ENCODE measurements around the gene LYSET. TPM values are rescaled to one million over a fixed set of nuclear protein-coding genes. Genes with fewer than 3 reads are reported as not detected.

LYSET gene
- total and polyA plus RNA-seq, 10 of the 15 experiments (the other 5 are each of a cell fraction or from before 2014, with no cell fraction given) = 11.9 to 34.5 (median 21.2) TPM

GRCh38 chr14:93163564-93163963 lies 21.6 kb upstream of the LYSET start (continued):
- TF ChIP-seq, protein P1, sequence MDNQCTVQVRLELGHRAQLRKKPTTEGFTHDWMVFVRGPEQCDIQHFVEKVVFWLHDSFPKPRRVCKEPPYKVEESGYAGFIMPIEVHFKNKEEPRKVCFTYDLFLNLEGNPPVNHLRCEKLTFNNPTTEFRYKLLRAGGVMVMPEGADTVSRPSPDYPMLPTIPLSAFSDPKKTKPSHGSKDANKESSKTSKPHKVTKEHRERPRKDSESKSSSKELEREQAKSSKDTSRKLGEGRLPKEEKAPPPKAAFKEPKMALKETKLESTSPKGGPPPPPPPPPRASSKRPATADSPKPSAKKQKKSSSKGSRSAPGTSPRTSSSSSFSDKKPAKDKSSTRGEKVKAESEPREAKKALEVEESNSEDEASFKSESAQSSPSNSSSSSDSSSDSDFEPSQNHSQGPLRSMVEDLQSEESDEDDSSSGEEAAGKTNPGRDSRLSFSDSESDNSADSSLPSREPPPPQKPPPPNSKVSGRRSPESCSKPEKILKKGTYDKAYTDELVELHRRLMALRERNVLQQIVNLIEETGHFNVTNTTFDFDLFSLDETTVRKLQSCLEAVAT (IDR thresholded peaks at IDR 0.05) = peak; percentile 76
- 0 out of 2 replicates have a peak, but pooled peaks have one; percentile 3 for TF ChIP-seq SMC3 (IDR thresholded peaks at IDR 0.05; ENCODE audit: borderline replicate concordance, low read length)
- no peak for TF ChIP-seq ZBED1 (IDR thresholded peaks at IDR 0.05; ENCODE audit: borderline replicate concordance)
- TF ChIP-seq TBL1XR1 (IDR thresholded peaks at IDR 0.05; ENCODE audit: low read depth, low read length) = no peak
- peak; percentile 82 for TF ChIP-seq RUNX3 (IDR thresholded peaks at IDR 0.05; ENCODE audit: low read length)
- TF ChIP-seq ATF7 (IDR thresholded peaks at IDR 0.05; ENCODE audit: low read depth) = peak; percentile 47; the same call in 1 of the 2 replicates
- no peak for TF ChIP-seq SIX5 (IDR thresholded peaks at IDR 0.05; ENCODE audit: low read depth, low read length, severe bottlenecking)
- 0 out of 2 replicates have a peak, but pooled peaks have one; percentile 40 for TF ChIP-seq DPF2 (IDR thresholded peaks at IDR 0.05)
- no peak for TF ChIP-seq NFIC (IDR thresholded peaks at IDR 0.05; ENCODE audit: low read depth, low read length)
- TF ChIP-seq KAT2A (conservative IDR thresholded peaks at IDR 0.05; ENCODE audit: control insufficient read depth, low read depth, low read length) = no peak
- TF ChIP-seq CBFB (IDR thresholded peaks at IDR 0.05; ENCODE audit: low read depth) = no peak
- TF ChIP-seq POLR2AphosphoS2 (IDR thresholded peaks at IDR 0.05; ENCODE audit: low read depth, low read length) = no peak
- peak; percentile 94 for TF ChIP-seq ZNF217 (IDR thresholded peaks at IDR 0.05)
- TF ChIP-seq SMAD1 (IDR thresholded peaks at IDR 0.05; ENCODE audit: low read depth, partially characterized antibody) = no peak
- TF ChIP-seq FOXK2 (IDR thresholded peaks at IDR 0.05) = no peak
- no peak for TF ChIP-seq RBBP5 (conservative IDR thresholded peaks at IDR 0.05)
- TF ChIP-seq IKZF1 (conservative IDR thresholded peaks at IDR 0.05) = peak; percentile 51
- 0 out of 2 replicates have a peak, but pooled peaks have one; percentile 52 for TF ChIP-seq RELB (IDR thresholded peaks at IDR 0.05; ENCODE audit: low read depth)
- peak; percentile 36 for TF ChIP-seq KLF5 (IDR thresholded peaks at IDR 0.05; ENCODE audit: partially characterized antibody)
- peak; percentile 40; the same call in 1 of the 2 replicates for TF ChIP-seq ZNF207 (IDR thresholded peaks at IDR 0.05; ENCODE audit: borderline replicate concordance)
- TF ChIP-seq MEF2A (IDR thresholded peaks at IDR 0.05; ENCODE audit: insufficient read depth, low read depth, low read length) = no peak
- no peak for TF ChIP-seq SRF (IDR thresholded peaks at IDR 0.05; ENCODE audit: low read depth in 2 of 2, low read length in 2 of 2)
- no peak for TF ChIP-seq NBN (IDR thresholded peaks at IDR 0.05)
- TF ChIP-seq HDGF (IDR thresholded peaks at IDR 0.05) = no peak
- TF ChIP-seq IKZF2 (IDR thresholded peaks at IDR 0.05) = peak; percentile 58 to 59; a peak in 3 of 4 replicates
- TF ChIP-seq BCL3 (IDR thresholded peaks at IDR 0.05; ENCODE audit: borderline replicate concordance, insufficient read depth, low read depth, low read length, poor library complexity, severe bottlenecking) = no peak
- no peak for TF ChIP-seq ZNF24 (IDR thresholded peaks at IDR 0.05)
- TF ChIP-seq, protein P2, sequence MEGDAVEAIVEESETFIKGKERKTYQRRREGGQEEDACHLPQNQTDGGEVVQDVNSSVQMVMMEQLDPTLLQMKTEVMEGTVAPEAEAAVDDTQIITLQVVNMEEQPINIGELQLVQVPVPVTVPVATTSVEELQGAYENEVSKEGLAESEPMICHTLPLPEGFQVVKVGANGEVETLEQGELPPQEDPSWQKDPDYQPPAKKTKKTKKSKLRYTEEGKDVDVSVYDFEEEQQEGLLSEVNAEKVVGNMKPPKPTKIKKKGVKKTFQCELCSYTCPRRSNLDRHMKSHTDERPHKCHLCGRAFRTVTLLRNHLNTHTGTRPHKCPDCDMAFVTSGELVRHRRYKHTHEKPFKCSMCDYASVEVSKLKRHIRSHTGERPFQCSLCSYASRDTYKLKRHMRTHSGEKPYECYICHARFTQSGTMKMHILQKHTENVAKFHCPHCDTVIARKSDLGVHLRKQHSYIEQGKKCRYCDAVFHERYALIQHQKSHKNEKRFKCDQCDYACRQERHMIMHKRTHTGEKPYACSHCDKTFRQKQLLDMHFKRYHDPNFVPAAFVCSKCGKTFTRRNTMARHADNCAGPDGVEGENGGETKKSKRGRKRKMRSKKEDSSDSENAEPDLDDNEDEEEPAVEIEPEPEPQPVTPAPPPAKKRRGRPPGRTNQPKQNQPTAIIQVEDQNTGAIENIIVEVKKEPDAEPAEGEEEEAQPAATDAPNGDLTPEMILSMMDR (IDR thresholded peaks at IDR 0.05 in 2 of 3, conservative IDR thresholded peaks at IDR 0.05 in 1 of 3; ENCODE audit: control insufficient read depth in 2 of 3, extremely low read depth in 1 of 3, insufficient read depth in 1 of 3, low read depth in 3 of 3, low read length in 3 of 3) = peak in 1 of 3 experiments; percentile 5; a peak in 1 of 6 replicates
